Measurements from ENCODE around the gene FAR2.
A peak's percentile ranks its signal among the peaks of the same experiment; 100 is the strongest.
"Not testable (repeated sequence)": the region's sequence is repeated elsewhere in the genome, so short reads cannot be mapped to it uniquely, and the experiment has no call there.

The FAR2 gene

DNA sequence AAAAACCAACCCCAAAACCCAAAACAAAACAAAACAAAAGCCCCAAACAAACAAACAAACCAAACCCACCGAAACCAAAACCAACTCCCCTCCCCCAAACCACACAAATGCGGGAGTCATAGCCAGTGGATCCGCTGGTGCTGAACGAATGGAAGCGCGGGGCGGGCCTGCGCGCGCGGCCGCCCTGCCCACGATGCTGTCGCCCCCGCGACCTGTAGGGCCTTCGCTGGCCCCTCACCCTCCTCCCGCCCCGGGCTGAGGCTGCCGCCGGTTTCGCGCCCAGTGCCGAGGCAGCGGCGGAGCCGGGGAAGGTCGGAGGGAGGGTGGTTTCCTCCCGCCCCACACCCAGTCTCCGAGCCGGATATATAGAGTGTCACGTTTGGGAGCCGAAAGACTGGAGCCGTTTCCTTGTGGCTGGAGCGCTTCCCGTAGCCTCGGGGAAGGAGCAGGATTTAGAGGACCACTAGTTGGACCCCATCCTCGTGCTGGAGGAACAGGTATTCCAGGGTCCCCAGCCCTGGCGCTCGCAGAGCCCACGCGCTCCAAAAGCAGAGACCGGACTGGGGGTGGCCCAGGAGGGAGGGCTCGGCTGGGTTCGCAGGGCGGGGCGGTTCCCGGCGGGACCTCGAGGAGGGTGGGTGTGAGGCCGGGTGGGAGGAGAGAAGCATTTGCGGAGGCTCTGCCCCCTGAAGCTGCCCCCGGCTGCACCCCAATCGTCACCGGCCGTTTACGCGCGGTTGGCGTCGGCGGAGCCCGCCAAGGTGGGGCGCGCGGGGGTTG is at the start of gene FAR2:
Gene FAR2, plus strand, starts transcription at position 368 of the 780 bp plus-strand sequence. CDS start 121,172 bp downstream, outside the sequence.
- DNase-seq, result peak; percentile 60

DNA sequence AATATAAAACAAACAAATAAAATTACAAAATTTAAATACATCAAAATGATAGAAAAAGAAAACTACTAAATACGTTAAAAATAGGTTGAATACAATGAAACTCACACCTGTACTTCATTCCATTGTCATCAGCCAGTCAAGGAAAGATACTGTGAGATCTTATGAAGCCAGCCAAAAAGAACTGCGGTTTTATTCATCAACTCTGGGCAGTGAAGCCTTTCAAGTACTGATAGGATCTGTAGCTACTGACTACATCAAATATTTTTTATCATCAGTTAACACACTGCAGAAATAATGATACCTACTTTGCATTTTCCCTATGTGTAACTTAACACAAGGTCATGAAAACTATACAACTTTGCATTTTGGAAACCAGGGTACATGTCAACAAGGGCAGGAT is 46.3 kb upstream of the FAR2 start:
- DNase-seq, result no peak

DNA sequence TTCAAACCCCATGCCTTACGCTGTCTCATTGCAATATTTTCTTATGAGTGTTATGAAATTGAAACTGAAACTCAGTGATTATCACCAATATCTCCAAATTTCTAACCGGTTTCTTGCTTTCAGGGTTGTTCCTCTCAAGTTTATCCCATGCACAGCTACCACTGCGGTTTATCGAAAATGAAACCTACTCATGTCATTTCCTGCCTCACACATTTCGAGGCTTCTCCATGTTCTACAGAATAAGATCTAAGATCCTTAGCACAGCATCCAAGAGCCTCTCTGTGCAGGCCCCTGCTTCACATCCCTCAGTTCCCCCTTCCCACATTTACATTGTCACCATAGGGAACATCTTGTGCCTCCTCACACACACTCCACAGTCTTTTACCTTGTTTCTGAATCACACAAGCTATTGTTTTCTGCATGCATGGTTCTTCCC is 45.5 kb upstream of the FAR2 start:
- DNase-seq, result no peak

DNA sequence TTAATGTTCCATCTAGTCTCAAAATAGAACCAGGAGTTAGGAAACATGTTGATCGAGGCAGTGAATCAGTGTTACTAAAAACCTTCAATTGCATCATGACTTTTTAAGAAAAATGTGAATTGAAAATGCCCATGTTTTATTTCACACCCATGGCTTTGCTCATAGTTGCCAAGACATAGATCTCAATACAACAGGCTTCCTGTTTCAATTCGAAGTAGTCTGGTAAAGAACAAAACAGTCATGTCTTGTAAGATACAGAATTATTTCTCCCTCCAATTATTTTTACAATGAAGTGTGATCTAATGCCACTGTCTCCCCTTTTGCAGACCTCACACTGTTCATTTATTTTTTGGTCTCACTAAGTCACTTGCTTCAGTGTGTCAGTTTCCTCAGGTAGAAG is 44.6 kb upstream of the FAR2 start:
- DNase-seq, result no peak

DNA sequence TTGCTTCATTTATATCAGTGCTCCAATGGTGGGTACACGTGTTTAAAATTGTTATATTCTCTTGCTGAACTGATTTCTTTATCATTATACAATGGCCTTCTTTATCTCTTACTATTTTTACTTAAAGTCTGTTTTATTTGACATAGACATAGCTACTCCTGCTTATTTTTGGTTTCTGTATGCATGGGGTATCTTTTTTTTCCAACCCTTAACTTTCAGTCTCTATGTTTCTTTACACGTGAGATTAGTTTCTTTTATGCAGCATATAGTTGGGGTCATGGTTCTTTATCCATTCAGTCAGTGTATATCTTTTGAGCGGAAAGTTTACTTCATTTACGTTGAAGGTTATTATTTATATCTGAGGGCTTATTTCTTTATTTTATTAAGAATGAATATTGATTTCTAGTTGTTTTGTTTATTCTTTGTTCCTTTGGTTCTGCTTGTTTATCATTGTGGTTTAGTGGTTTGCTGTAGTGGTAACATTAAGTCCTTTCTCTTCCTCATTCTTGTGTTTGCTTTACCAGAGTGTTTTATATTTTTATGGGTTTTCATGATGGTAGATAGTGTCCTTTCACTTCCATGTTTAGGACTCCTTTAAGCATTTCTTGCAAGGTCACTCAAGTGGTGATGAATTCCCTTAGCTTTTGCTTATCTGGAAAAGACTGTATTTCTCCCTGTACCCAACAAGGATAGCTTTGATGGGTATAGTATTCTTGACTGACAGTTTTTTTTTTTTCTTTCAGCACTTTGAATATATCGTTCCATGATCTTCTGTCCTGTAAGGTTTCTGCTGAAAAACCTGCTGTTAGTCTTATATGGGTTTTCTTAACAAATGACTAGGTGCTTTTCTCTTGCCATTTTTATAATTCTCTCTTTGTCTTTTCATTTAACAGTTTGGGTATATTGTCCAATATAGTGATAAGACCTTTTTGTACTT is 38.3 kb upstream of the FAR2 start:
- no peak for DNase-seq

DNA sequence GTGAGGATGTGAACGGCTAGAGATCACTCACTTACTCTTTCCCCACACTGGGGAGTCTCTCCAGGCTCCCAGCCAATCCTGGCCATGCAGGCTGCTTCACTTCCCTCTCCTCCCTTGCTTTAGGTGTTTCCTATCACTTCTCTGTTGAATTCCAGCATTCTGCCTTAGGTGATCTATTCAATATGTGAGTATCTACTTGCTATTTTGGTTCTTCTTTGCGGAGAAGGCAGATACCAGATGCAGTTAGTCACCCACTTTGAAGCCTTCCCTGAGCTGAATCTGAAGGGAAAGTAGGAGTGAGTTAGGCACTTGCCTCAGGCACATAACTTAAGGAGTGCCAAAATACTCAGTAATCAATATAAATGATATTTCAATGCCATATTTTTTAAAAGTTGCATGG is 36.0 kb upstream of the FAR2 start:
- peak; percentile 68 for DNase-seq

DNA sequence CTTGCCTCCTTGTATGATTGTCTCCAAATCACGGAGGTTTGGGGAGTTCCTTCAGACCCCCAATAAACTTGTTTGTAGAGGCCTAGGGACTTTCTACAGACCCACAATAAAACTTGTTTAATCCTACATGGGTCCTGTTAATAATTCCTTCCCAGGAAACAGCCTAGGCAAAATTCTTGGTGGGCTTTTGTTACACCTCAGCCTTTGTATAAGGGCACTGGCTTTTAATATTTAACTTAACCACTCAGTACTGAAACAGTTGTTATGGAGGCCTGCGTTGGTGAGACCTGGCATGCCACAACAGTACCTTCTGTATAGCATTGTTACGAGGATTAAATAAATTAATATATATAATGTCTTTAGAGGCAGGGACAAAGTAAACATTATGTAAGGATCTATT is 32.7 kb upstream of the FAR2 start:
- DNase-seq, result no peak

DNA sequence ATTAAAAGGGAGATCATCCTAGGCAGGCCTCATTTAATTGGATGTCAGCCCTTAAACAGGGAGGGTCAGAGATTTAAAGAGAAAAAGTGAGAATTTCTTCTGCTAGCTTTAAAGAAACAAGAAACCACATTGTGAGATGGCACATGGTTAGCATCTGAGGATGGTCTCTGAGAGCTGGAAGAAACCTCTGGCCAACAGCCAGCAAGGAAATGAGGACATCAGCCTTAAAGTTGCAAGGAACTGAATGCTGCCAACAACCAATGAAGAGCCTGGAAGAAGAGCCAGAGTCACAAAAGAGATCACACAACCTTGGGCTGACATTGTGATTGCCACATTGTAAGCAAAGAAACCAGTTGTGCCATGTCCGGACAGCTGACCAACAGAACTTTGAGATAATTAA is 17.5 kb upstream of the FAR2 start:
- DNase-seq, result peak; percentile 55

DNA sequence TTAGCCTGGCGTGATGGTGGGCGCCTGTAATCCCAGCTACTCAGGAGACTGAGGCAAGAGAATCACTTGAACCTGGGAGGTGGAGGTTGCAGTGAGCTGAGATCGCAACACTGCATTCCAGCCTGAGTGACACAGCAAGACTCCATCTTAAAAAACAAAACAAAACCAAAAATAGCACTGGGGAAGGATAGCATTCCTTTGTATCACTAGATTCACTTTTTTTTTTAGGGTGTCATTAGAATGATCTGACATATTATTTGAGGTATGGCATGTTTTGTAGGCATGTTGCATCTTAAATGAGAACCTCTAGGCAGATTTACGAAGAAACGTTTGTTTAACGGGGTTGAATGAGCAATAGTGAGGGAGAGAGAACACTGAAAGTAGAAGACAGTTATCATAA is 16.8 kb upstream of the FAR2 start:
- no peak for DNase-seq

DNA sequence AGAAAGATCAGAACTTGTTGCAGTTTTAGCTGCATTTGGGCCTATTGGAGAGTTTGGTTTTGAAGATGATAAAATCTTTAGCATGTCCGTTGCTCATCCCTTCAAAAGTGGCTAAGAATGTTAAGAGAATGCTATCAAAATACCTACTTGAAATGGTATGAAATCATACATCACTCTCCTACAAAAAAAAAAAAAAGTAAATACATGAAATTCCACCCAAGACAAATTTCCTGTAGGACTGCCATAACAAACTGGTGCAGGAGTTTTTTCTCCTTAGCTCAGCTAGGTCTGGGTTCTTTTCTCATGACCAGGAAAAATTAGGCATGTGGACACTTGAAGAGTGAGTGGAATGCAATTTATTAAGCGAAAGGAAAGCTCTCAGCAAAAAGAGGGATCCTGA is 15.9 kb upstream of the FAR2 start:
- DNase-seq, result peak; percentile 14

DNA sequence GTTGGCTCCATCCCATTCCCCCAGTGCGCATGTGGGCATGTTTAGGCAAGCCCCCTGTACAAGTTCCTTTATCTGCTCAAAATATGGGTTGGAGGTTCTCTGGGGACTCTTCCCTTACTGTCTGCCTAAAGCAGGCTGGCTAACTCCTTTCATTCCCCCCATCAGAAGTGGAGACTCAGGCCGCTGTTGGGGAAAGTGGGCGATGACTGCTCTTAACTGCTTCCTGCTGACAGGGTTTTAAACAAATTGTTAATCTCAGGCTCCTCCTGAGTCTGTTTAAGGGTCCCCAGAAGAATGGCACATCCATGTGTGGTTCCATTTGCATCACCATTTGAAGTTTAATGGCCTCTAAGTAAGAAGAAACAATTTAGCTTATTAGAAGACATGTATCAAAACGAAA is 15.4 kb upstream of the FAR2 start:
- no peak for DNase-seq

DNA sequence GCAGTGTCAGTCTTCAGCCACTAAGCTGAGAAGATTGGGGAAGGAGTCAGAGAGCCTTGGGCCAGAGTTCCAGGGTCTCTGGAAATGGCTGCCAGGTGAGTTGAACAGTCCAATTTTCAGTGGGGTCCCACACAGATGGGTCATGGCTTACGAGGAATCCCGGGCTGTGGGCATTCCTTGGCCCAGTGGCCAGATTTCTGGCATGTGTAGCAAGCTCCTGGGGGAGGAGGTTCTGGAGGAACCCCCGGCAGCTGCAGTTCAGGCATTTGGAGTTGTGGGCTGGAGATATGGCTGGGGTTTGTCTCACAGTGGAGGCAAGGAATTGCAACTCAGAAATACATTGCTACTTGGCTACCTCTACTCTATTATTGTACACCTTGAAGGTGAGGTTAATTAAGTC is 10.8 kb upstream of the FAR2 start:
- DNase-seq, result not testable (repeated sequence)

DNA sequence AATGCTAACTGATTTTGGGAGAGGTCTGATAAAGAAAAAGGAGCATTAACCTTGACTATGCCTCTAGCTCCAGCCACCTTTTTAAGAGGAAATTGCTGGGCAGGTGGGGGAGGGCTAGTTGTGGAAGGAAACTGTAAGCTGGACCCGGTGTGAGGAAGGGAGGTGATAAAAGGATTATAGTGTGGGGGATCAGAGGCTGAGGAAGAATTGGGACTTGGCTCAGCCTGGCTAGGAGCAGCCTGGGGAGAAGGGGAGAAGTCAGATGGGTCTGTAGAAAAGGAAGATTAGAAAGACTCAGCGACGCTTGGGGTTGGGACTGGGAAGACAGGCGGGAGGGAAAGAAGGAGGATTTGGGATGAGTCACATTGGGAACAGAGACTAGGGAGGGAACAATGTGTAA is 10.2 kb upstream of the FAR2 start:
- DNase-seq, result not testable (repeated sequence)

DNA sequence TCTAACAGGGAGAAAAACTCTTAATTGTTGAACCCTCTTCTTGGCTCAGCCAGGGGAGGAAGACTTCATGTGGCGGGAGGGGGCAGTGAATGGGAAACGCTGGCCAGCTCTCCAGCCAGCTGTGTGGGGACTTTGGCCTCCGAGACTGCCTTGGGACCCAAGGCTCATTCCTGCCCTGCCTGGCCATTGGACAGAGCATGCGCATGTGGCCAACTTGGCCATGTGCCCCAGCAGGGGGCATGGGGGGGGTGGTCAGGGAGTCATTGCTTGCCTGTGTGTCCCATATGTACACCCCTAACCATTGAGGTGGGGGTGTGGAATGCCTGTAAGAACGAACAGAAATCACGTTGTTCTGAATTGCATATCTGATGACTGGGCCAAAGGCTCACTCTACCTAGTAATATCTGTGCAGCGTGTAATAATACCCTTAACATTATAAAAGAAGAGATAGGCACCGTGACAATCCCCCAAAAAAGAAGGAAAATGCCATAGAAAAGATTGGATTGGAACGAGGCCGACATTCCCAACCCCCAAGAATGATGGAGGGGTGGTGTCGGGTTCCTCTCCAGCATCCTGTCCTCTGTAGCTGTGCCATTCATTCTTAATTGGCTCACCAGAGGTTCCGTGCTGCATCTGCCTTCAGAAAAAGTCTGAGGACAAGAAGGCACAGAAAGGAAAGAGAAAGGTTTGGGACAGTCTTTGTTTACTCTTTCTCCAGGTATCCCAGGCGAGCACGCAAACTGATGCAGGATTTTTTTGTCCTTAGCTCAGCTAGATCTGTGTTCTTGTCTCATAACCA is 3.5 kb upstream of the FAR2 start:
- no peak for DNase-seq

DNA sequence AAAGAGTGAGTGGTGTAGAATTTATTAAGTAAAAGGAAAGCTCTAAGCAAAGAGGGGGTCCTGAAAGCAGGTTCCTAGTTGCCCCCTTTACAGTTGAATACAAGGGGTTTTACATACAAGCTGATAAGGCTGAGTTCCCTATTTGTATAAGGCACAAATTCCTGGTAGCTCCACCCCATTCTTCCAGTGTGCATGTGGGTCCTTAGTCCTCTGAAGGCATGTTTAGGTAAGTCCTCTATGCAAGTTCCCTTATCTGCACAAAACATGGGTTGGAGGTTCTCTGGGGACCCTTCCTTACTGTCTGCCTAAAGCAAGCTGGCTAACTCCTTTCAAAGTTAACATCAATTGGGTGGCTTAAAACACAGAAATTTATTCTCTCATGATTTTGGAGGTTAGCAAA is 2.9 kb upstream of the FAR2 start:
- no peak for DNase-seq

DNA sequence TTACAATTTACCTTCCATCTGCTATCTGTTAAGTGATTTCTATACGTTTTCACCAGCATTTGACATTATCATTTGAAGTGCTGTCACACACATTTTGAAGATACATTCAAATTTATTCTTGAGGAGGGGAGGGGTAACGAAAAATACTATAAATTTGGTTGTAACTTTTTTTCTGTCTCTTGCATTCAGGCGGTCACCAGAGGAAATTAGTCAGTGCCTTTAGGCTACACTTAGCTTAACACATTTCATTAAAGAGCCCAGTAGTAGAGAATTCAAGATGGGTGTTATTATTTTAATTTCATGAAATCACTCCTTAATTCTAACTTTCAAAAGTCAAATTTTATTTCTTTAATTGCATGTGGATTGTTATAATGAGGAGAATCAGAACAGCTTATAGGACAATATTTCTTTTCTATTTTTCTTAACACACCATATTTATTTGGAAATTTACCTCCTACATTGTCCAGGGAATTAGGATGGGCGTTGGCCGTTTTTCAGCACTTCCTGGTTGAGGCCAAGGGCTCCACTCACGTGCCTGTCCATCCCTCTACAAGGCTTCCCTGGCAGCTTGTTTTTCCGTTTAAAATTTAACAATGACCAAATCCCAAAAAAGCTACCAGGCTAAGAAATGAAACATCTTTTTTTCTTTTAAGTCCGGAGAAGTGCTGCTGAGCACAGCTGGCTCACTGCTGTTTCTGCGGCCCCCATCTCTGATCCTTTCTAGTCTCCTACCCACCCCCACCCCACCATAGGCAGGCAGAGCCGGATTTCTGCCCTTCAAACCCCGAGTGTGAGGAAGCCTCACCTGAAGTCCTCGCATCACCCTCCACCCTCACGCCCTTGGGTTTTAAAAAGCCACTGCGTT is 1.1 kb upstream of the FAR2 start:
- peak; percentile 49 for DNase-seq

DNA sequence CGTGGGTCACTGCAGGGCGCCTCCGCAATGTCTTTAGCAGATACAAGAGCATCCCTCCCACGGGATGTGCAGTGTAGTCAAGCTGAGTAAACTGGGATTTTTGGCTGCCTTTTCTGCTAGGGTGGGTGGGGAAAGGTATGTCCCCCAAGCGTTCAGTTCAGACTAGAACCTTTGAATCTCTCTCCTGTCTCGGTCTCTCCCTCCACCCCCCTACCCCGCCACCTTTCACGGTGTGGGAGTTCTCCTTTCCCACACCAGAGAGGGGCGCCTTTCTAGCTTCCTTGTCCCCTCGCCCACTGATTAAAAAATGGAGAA is 525 bp upstream of the FAR2 start:
- DNase-seq, result peak; percentile 22

DNA sequence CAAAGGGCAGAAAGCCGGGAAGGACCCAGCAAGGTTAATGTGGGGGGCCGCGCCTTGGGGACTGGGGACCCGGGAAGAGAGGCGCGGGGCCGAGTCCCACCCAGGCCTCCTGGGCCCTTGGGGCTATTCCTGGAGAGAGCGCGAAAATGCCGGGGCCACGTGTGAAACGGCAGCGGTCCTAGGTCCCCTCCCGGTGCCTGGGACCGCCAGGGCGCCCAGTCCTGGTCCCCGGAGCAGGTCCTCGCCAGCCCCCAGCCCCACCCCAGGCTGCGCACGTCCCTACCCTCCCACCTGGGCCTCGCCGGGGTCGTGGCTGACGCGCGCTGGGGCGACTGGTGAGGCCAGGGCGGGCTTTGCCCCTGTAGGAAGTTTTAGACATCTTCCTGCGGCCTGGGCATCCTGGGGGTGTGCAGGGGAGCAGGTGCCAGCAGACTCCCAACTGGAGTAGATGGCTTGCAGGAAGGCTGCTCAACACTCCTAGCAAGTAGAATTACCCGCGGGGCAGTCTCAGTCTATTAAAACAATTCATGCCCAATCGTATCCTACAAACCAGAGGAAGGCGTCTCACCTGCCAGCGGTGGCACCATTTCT is 708 bp downstream of the FAR2 start:
- no peak for DNase-seq

DNA sequence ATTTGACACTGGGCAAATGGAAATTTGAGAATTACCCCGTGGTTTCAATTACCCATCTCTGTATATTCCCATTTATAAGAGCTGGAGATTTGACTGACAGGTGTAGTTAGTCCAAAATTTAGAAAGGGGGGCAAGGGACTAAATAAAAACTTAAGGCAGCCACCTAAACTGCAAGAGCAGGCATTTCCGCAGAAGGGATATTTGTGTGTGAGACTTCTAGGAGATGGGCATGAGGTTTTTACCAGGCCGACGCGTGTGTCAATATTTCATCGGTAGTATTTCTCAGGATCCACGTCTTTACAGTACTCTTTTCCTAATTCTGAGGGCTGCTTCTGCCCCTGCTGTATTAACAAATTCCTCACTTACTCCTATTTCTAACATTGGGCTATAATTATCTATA is 1.4 kb downstream of the FAR2 start:
- DNase-seq, result no peak

DNA sequence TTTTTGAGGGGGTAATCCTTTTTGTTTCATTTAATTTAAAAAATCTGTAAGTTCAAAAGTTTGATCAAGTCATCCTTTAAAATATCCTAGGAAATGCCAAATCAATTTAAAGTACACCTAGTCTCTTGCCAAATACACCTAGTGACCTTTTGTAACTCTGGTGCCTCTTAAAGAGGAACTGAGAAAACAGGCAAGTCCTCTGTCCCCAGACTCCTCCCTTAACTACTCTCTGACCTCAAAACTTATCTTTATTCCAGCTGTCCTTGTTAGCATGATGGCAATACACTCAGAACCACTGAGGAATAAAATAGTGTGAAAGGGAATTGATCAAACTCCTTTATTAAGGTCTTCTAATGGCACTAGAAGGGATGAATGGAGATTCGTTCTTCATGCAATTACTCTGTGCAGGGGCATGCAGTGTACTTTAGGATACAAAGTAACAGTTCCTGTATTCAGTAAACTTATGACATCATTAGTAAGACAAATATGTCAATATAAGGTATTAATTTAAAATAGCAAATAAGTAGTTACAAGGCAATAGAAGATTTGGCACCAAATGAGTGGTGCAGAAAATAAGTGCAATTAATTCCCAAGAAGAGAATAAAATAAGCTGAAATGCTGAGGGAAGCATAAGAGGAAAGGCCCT is 3.3 kb downstream of the FAR2 start:
- no peak for DNase-seq

DNA sequence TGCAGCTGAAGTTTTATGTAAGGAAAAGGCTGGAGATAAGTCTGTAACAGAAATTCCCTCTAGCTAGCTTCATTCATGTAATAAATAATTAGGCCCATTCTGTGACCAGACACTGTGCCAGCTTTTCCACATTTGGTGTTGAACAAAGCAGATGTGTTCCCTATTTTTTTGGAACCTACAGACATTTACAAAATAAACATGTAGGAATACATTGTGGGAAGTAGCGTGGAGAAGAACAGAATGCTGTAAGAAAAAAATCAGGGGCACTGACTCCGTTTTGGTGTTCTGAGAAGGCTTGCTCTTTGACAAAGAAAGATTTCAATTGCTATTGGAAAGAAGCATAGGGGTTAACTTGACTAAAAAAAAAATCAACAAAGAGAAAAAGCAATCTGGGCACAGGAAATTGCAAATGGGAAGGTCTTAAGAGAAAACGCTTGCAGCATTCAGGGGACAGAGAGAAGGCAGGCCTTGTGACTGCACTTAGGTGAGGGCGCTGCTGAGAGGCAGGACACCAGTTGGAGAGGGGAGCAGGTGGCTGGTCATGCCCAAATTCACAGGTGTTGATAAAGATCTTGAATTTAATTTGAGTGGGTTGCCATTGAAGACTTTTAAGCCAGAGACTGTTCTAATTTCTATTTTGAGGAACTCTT is 4.0 kb downstream of the FAR2 start:
- no peak for DNase-seq
